ENCODE results near the gene SPECC1. TPM values are rescaled to one million over a fixed set of nuclear protein-coding genes. Genes with fewer than 3 reads are reported as not detected.

The SPECC1 gene
- total and polyA plus RNA-seq, 9 of the 15 experiments (the other 6 are each of a cell fraction or from before 2014, with no cell fraction given) = 2.4 to 19.6 (median 14.7) TPM

- TF ChIP-seq ZNF121 (CRISPR knock-in tag; conservative IDR thresholded peaks at IDR 0.05) (no peak), RFX1 (IDR thresholded peaks at IDR 0.05) (peak; percentile 58), ZNF134 (CRISPR knock-in tag; conservative IDR thresholded peaks at IDR 0.05) (no peak), ZNF165 (CRISPR knock-in tag; IDR thresholded peaks at IDR 0.05; ENCODE audit: borderline replicate concordance) (no peak), RBM25 (IDR thresholded peaks at IDR 0.05; ENCODE audit: low read depth, low read length, severe bottlenecking) (no peak), ZNF518B (CRISPR knock-in tag; IDR thresholded peaks at IDR 0.05) (no peak), NCOR1 (IDR thresholded peaks at IDR 0.05) (no peak), TSC22D4 (tag; IDR thresholded peaks at IDR 0.05) (no peak), CTCF (IDR thresholded peaks at IDR 0.05 in 2 of 3, conservative IDR thresholded peaks at IDR 0.05 in 1 of 3; ENCODE audit: insufficient read depth in 2 of 3, low read depth in 1 of 3, low read length in 3 of 3) (peak in 2 of 3 experiments; percentile 21 to 26; a peak in 2 of 6 replicates), MAZ (CRISPR knock-in tag; conservative IDR thresholded peaks at IDR 0.05 in 1 of 2, IDR thresholded peaks at IDR 0.05 in 1 of 2) (no peak), ID3 (CRISPR knock-in tag; IDR thresholded peaks at IDR 0.05) (no peak), ID3 (tag; IDR thresholded peaks at IDR 0.05) (no peak), ZNF785 (CRISPR knock-in tag; IDR thresholded peaks at IDR 0.05) (no peak), ATF3 (IDR thresholded peaks at IDR 0.05) (peak; percentile 22; the same call in 1 of the 2 replicates), ATF3 (CRISPR knock-in tag; conservative IDR thresholded peaks at IDR 0.05) (no peak), SMARCC2 (IDR thresholded peaks at IDR 0.05; ENCODE audit: low read depth) (no peak), RCOR1 (IDR thresholded peaks at IDR 0.05; ENCODE audit: borderline replicate concordance in 1 of 2, low read depth in 2 of 2, low read length in 2 of 2) (peak in 1 of 2 experiments; percentile 29; a peak in 1 of 4 replicates), GTF2A2 (tag; IDR thresholded peaks at IDR 0.05) (no peak), STAT6 (CRISPR knock-in tag; IDR thresholded peaks at IDR 0.05) (no peak)
Observed at GRCh38 chr17:20223808-20224328, 214.7 kb downstream of the SPECC1 start (continued).
